Suprapubic skin (tissue), 4 donors: ENCODE data around the gene GNA15.

Source experiments
- EP300 ChIP-seq: sonication (generic); formaldehyde crosslinking; IDR thresholded peaks from one replicate; pipeline ENCODE4 v1.6.1; 2017; ENCODE audit warnings: antibody characterized with exemption
- POLR2A ChIP-seq, 2 donors: fragments of 450-650 bp; IDR thresholded peaks; one replicate each; pipeline ENCODE4 v1.6.1; 2017; ENCODE audit warnings: antibody characterized with exemption in 2 of 2, mild to moderate bottlenecking in 2 of 2, moderate library complexity in 2 of 2
- POLR2AphosphoS5 ChIP-seq, 3 donors: sonication (generic); formaldehyde crosslinking; IDR thresholded peaks; one replicate each; pipeline ENCODE4 v1.6.1; 2017; ENCODE audit warnings: antibody characterized with exemption in 3 of 3
- TF ChIP-seq, protein P1 (sequence below), 2 donors: fragments of 200-600 bp in 1 of 2; fragments of 450-650 bp in 1 of 2; sonication (generic) in 1 of 2; IDR thresholded peaks; one replicate each; pipeline ENCODE4 v1.5.1; 2016 to 2019; ENCODE audit warnings: antibody characterized with exemption in 2 of 2, mild to moderate bottlenecking in 1 of 2, moderate library complexity in 1 of 2

DNA sequence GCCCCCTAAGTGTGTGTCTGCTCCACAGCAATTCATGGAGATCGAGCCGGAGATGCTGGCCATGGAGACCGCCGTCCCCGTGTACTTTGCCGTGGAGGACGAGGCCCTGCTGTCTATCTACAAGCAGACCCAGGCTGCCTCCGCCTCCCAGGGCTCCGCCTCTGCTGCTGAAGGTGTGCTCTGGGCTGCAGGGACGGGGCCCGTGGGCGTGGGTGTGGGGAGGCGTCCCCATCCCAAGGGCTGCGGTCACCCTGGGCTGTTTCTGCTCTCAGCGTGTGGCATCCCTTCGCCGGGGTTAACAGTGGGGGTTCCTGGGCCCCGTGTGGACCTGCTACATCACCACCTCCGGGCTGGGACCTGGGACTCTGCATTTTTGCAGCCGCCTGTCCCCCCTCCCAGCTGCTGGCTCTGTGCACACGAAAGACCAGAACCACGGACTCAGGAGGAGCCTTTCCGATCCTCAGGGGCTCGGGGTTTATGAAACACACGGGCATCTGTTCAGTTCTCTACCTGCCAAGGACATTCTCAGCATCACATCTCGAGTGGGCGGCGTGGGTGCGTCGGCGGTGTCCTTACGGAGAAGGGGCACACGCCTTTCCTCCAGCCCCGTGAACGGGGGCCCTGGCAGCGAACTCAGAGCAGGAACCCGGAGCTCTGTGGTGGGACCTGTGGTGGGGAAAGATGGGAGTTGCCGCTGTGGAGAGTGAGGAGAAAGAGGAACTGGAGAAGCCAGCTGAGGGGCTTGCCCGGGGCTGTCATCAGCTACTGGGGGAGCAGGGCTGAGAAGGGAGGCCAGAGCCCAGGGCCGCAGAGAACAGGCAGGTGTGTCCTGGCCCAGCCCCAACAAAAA, 57.6 kb downstream of the GNA15 start:
- TF ChIP-seq, protein P1, sequence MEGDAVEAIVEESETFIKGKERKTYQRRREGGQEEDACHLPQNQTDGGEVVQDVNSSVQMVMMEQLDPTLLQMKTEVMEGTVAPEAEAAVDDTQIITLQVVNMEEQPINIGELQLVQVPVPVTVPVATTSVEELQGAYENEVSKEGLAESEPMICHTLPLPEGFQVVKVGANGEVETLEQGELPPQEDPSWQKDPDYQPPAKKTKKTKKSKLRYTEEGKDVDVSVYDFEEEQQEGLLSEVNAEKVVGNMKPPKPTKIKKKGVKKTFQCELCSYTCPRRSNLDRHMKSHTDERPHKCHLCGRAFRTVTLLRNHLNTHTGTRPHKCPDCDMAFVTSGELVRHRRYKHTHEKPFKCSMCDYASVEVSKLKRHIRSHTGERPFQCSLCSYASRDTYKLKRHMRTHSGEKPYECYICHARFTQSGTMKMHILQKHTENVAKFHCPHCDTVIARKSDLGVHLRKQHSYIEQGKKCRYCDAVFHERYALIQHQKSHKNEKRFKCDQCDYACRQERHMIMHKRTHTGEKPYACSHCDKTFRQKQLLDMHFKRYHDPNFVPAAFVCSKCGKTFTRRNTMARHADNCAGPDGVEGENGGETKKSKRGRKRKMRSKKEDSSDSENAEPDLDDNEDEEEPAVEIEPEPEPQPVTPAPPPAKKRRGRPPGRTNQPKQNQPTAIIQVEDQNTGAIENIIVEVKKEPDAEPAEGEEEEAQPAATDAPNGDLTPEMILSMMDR (IDR thresholded peaks at IDR 0.05) = no peak
- TF ChIP-seq POLR2AphosphoS5 (IDR thresholded peaks at IDR 0.05) (no peak), POLR2A (IDR thresholded peaks at IDR 0.05) (no peak), EP300 (no peak)
